ENCODE data around the gene GSG1L2.

- TF ChIP-seq CTCF (conservative IDR thresholded peaks at IDR 0.05; ENCODE audit: low read depth, low read length) (no peak), POLR2A (IDR thresholded peaks at IDR 0.05; ENCODE audit: low read depth, low read length) (no peak)
Observed at GRCh38 chr17:9829343-9829742, 7.5 kb upstream of the GSG1L2 start.

All from IMR-90 (cell line).